Measurements from ENCODE around the gene HS2ST1.

- TF ChIP-seq CTCF (IDR thresholded peaks at IDR 0.05) (no peak), POLR2AphosphoS5 (IDR thresholded peaks at IDR 0.05) (no peak)
Measured at GRCh38 chr1:86970938-86971337, 56.5 kb downstream of the HS2ST1 start.
